UCSD-AML1 (cell line): ENCODE measurements around the gene VPS13D.

Experiments
- DNase-seq: peaks from one replicate; lab custom pipeline; 2025; ENCODE audit not compliant: unreplicated experiment; lab: John Stamatoyannopoulos, UW

Gene VPS13D

DNA sequence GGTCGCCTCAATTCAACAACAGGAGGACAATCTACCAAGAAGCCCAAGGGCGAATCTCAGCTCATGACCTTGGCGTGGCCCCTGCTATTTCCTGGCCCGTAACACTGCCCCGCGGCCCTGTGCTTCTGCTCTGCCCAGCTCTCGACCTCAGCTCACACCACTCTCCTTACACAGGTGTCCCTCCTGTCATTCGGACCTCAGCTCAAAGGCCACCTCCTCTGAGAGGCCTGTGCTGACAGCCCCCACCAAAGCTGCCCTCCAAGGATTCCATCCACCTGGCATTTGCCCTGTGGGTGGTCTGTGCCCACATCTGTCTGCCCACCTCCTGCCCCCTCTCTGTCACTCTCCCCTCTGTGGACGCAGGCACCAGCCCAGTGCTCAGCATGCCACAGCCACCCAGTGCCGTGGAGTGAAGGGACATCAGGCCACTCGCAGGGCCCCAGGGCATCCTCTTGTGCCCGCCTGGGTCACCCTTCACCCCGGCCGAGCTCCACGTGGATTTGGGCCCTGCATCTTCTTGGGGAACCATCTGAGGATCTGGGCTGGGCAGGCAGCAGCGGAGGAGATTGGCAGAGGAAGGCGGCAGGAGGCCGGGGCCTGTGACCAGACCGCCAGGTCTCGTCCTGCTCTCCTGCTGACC, 317.9 kb downstream of the VPS13D start:
- DNase-seq = no peak

DNA sequence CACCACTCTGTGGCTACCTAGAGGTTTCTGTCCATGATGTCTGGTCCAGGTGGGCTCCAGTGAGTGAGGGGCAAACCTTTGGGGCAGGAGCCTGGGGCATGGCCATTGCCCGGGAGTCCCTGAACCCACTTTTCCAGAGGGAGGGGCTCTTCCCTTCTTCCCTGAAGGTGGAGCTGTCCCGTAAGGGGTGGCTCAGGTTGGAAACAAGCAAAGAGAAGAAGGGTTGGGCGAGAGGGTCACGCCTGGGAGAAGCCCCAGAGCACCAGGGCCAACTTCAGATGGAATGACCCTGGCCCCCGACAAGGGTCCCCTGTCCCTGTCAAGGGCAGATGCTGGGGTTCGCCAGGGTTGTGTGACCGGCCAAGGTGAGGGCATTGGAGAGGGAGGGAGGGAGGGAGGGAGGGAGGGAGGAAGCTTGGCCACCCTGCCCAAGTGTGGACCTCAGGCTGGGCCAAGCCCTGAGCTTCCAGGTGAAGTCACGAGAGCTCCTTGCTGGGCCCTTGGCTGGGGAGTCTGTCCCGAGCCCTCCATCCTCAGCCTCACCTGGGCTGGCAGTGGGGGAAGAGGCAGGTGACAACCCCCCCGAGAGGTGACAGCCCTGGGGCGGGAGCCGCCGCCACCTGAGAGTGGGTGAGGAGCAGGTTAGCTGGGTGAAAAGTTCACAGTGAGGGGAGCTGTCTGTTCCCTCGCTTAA, 318.6 kb downstream of the VPS13D start:
- DNase-seq = no peak

DNA sequence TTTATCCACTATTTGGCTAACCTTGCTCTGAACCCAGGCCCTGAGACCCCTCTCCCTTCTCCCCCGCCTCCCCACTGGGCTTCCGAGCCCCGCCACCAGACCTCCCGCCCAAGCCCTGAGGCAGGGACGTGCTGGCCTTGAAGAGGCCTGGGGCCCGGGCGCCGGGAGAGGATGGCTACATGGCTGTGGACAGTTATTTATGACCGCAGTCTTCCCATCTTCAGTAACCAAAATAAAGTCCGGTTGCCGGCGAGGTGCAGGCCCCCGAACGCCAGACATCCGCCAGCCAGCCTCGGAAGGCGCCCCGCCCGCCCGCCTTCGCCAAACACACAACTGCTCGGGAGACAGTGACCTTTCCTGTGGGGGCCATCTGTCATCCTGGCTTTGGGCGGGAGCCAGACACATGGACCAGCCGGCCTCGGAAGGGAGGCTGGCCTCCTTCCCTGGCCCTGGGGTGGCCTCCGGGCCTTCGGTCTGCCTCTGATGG, 319.2 kb downstream of the VPS13D start:
- no peak for DNase-seq

DNA sequence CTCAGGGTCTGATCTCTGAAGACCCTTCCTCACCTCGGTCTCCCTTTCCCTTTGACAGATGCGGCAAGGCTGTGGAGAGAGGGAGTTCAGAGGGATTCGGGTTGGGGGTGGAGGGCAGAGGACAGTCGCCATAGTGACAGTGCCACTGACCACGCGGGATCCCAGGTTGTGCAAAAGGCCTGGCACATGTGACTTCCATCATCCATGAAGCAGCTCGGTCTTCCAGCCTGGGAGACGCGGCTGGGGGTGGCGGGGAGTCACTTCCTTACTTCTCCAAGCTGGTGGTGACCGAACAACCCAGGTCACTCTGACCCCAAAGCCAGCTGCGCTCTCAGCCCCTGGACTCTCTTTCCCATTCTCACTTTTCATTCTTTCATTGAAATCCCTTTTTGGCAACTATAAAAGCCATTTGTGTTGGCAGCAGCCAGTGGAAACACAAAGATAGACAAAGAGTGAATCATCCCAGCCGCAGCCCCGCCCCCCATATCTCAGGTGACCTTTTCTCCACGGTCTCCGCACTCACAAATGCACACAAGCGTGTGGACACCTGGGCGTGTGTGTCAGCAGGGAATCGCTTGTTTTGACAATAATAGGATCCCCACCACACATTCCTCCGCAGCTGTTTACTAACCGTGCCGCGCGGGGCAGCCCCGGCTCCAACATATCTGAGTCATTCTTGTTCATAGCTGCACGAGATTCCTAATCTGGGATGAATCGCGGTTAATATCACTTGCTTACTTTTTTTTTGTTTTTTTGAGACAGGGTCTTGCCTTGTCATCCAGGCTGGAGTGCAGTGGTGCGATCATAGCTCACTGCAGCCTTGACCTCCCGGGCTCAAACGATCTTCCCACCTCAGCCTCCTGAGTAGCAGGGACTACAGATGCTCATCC, 319.9 kb downstream of the VPS13D start:
- no peak for DNase-seq

DNA sequence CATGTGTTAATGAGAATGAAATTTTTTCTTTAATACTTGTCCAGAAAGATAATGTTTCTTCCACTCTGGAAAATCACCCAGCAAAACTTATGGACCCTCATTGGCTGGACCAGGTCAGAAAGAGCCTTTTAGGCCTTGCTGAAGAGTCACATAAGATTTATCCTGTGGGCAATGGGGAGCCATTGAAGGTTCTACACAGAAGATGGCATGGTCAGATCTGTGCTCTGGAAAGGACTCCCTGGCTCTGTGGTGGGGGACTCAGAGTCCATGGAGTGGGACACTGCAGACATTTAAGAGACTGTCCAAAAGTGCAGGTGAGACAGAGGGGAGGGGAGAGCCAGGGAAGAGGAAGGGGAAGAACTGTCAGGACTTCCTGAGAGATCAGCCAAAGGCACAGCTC, 321.8 kb downstream of the VPS13D start:
- no peak for DNase-seq

DNA sequence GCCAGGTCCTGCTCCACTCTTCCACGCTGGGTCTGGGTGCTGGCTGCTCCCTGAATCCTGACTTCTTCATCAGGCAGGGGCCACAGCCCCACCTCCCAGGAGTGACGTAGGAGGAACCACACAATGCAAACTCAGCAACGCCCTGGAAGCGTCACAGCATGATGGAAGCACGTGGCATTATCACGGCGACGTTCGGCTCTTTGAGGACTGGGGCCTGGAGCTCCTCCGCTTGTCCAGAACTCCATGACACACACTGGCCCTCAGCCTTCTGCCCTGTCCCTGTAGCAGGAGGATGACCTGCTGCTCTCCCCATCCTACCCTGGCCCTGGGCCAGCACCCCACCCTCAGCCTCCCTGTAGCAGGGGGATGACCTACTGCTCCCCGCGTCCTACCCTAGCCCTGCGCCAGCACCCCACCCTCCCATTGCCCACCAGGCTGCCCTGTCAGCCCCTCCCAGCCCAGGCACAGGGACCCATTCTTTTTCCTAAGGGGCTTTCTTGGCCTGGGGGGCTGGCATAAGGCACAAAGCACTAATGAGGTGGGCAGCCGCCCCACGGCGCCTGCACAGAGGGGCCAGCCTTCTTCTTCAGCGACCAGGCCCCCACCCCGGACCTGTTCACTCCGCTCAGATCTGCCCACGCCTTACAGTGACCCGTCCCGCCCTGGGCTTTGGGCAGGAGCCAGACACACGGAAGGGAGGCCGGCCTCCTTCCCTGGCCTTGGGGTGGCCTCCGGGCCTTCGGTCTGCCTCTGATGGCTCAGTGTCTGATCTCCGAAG, 322.5 kb downstream of the VPS13D start:
- no peak for DNase-seq

DNA sequence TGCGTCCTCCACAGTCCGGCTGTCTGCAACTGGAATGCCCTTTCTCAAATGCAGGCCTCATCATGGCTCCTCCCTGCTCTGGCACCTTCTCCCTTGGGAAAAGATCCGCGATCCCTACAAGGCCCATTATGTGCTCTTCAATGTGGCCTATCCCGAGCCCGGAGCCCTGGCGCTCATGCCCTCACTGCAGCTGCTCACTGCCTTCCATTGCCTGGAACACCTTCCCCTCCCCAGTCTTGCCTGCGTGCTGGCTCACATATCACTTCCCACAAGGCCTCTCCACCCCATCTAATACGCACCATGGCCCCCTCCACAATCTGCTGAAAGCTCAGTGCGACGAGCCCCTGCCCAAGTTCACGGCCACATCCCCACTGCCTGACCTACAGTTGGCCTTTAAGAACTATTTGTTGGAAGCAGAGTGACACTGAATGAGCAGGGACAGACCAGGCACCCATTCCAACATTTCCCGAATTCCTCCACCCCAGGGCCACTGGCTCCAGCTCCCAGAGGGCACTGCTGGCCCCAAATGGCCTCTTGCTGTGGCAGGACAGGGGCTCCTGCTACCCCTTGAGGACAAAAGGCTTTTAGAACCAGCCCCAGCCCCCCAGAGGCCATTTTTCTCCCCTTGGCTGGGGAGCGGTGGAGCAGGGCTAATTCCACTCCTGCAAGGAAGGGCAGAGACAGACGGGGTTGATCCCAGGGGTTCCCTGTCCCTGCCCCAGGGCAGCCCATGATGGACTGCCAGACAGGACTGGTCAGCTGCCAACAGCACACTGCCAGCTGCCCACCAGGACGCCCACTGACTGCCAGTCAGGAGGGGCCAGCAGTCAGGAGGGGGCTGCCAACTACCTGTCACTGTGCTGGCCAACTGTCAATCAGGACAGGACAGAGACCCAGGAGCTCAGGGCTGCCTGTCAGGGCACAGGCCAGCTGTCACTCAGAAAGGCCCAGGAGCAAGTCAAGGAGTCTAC, 323.4 kb downstream of the VPS13D start:
- DNase-seq = no peak

DNA sequence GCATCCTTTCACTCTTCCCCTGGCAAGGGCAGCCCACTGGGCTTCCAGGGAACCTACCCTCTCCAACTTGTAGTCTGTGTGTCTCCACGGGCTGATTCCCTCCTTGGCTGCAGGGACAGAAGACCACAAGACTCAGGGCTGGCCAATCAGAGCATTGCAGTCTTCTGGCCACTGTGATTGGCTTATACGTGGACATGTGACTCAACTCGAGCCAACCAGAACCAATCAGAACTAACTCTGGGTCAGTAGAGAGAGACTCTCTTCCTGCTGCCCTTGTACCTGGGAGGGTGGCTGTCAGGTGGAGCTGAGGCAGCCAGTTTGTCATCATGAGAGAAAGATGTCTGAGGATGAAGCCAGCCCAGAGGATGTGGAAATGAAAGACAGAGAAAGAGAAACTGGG, 324.1 kb downstream of the VPS13D start:
- no peak for DNase-seq

DNA sequence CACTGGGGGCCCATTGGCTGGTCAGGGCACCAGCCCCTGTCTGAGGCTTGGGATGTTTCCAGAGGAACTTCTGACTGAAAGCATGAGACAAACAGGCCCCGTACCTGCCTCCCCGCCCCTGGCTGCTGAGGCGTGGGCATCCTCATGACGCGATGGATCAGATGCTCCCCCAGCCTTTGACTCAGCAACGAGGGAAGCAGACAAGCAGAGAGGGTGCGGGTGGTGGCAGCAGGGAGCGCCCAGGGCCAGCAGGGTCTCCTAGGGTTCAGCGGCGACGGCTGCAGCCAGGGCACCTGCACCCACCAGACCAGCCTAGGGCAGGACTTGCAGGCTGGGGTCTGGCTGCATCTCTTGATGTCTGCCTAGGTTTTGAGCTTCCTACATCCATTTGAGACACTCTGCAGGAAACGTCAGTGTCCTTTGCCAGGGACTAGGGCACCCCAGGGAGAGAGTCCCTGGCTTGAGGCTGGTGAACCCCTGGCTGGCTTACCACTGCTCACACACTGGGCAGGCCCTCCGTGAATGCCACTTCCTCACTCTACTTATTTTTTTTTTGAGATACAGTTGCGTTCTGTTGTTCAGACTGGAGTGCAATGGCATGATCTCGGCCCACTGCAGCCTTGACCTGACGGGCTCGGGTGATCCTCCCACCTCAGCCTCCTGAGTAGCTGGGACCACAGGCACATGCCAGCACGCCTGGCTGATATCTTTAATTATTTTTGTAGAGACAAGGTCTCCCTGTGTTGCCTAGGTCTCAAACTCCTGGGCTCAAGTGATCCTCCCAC, 324.9 kb downstream of the VPS13D start:
- no peak for DNase-seq

DNA sequence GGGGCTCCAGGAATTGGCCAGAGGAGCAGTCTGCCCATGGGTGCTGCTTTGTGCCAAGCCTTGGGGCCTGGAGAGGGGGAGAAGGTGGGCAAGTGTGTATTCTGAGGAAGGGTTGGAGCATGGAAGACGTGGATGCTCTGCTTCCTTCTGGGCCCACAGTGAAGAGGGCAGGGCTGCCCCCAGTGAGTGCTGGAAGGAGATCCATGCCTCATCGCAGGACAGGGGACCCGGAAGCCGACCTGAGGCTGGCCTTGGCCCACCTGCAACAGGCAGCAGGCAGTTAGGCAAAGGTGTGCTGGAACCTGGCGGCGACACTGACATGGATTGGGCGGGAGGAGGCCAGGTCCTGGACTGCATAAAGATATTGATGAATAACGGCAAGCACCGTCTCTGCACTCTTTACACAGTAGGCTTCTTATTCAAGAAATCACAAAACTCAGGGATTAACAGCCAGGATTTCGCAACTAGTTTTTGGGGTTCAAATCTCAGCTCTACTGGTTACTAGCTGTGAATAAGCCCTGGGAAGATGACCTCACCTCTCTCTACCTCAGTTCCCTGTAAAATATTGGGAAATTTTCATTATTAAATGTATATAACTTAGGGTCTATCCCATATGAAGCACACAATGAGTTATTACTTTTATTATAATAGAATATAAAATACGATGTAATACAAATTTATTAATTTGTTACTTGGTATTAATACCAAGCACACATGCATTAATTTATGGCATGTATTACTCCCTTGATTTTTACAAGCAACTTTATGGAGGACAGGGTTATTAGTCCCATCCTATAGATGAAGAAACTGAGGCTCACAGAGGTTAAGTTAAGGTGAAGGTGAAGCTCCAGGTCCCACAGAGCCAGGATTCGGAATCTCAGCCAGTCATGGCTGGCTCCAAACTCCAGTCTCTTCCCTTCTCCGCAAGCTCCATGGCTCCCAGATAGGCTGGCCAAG, 325.9 kb downstream of the VPS13D start:
- no peak for DNase-seq

DNA sequence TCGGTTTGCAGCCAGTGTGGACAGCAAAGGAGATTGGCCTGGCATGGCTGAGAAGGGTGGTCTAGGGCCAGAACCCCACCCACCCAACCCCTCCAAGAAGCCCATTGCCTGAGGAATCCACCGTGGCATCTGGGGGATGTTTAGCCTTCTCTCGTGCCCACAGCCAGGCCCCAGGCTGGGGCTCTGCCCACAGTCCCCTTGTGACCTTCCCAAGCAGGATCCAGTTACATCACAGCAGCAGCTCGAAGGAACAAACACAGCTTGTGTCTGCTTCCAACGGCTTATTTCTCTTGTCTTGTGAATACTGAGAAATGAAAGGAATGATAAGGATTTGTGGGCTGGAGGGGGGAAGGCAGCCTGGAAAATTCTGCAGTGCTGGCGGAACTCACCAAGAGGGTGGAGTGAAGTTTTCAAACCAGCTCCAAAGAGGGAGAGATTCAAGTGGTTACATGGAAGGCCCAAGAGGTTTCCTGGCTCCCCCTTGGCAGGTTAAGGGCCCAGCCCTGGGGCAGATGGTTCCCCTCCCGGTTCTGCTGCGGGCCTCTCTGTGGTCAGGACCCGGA, 326.6 kb downstream of the VPS13D start:
- no peak for DNase-seq

DNA sequence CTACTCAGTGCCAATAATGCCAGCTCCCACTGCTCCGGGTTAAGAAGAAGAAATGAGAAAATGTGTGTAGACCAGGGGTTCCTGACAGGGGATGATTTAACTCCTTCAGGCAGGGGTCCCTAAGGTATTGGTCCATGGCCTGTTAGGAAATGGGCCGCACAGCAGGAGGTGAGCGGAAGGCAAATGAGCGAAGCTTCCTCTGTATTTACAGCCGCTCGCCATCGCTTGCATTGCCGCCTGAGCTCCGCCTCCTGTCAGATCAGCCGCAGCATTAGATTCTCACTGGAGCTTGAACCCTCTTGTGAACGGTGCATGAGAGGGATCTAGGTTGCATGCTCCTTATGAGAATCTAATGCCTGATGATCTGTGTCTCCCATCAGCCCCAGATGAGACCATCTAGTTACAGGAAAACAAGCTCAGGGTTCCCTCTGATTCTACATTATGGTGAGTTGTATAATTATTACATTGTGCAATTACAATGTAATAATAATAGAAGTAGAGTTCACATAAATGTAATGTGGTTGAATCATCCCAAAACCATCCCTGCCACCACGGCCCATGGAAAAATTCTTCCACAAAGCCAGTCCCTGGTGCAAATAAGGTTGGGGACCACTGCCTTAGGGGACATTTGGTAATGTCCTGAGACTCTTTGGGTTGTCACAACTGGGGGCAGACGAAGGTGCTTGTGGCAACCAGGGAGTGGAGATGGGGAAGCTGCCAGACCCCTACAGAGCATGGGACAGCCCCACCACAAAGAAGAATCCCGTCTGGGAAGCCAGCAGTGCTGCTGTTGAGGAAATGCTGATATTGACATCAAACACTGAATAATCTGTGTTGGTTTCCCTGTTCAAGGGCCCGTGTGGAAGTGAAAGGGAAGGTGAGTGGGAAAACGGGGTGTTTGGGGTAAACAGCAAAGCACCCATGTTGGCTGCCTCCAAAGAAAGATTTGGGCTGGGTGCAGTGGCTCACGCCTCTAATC, 327.4 kb downstream of the VPS13D start:
- no peak for DNase-seq

DNA sequence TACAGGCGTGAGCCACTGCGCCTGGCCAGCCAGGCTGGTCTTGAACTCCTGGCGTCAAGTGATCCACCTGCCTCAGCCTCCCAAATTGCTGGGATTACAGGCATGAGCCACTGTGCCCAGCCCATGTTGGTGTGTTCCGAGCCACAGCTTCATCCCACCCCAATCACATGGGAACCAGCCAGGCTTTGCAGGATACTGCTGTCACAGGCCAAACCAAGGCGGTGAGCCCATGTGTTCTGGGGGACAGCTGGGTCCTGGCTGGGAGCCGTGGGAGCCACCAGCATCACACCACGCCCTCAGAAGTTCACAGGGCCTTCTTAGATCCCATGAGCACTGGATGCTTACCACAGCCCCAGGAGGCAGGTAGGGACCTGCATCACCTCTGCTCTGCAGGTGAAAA, 331.3 kb downstream of the VPS13D start:
- no peak for DNase-seq
